Tibial nerve (tissue), 4 donors: ENCODE data around the gene IL37. TPM values are rescaled to one million over a fixed set of nuclear protein-coding genes. Genes with fewer than 3 reads are reported as not detected.

Experiments
- DNase-seq, 2 donors: peaks; one replicate each; pipeline ENCODE4 v3.0.0-alpha.2; 2019; ENCODE audit warnings: low spot score in 2 of 2
- H3K27ac ChIP-seq, 4 donors: fragments of 200-600 bp; sonication (generic) in 3 of 4; one replicate each; pipeline ENCODE4 v1.5.1; 2017 to 2019; ENCODE audit warnings: mild to moderate bottlenecking in 1 of 4
- H3K27me3 ChIP-seq, 2 donors: fragments of 200-600 bp; sonication (generic) in 1 of 2; one replicate each; pipeline versions ENCODE4 v1.5.1 to v1.6.0; 2017 to 2019
- H3K36me3 ChIP-seq, 3 donors: fragments of 200-600 bp; sonication (generic); one replicate each; pipeline ENCODE4 v1.5.1; 2018 to 2019
- H3K4me1 ChIP-seq, 4 donors: fragments of 200-600 bp; sonication (generic) in 3 of 4; one replicate each; pipeline ENCODE4 v1.5.1; 2017 to 2019
- H3K4me3 ChIP-seq, 4 donors: fragments of 200-600 bp; sonication (generic) in 3 of 4; one replicate each; pipeline ENCODE4 v1.5.1; 2017 to 2019; ENCODE audit warnings: mild to moderate bottlenecking in 1 of 4, moderate library complexity in 1 of 4
- H3K9me3 ChIP-seq, 4 donors: fragments of 200-600 bp; sonication (generic) in 3 of 4; one replicate each; pipeline ENCODE4 v1.5.1; 2017 to 2019
- CTCF ChIP-seq, 5 experiments: fragments of 200-600 bp in 3 of 5; fragments of 450-650 bp in 2 of 5; sonication (generic) in 3 of 5; IDR thresholded peaks; one replicate each; pipeline ENCODE4 v1.5.1; 2016 to 2019; ENCODE audit warnings: antibody characterized with exemption in 5 of 5, mild to moderate bottlenecking in 3 of 5, moderate library complexity in 2 of 5
- EP300 ChIP-seq, 2 donors: sonication (generic); formaldehyde crosslinking; IDR thresholded peaks; one replicate each; pipeline ENCODE4 v1.6.1; 2017; ENCODE audit warnings: antibody characterized with exemption in 2 of 2, mild to moderate bottlenecking in 1 of 2
- POLR2A ChIP-seq, 2 donors: fragments of 450-650 bp; IDR thresholded peaks; one replicate each; pipeline ENCODE4 v1.6.1; 2017; ENCODE audit warnings: antibody characterized with exemption in 2 of 2, mild to moderate bottlenecking in 2 of 2, moderate library complexity in 2 of 2
- WGBS, 2 donors: methylation state at CpG; one replicate each; pipeline ENCODE4 v1.1.5; 2018; 5-methylcytosine and 5-hydroxymethylcytosine counted together
- total RNA-seq, 4 donors: library from RNA; depleted of rRNA; stranded (reverse); fragments of >200 nt; gene quantifications; one replicate each; pipeline ENCODE4 v1.1.0, GENCODE V29; 2016

IL37 gene
- total RNA-seq, 4 donors from 2014 or later = not detected

- H3K4me3 ChIP-seq = no peak overlapping the region
- no peaks in the 10 kb centered on the region for H3K36me3 ChIP-seq
- no peak for TF ChIP-seq POLR2A (IDR thresholded peaks at IDR 0.05)
- no peak for TF ChIP-seq EP300 (IDR thresholded peaks at IDR 0.05)
- TF ChIP-seq CTCF (IDR thresholded peaks at IDR 0.05) = no peak
- 67 to 74% methylated on average over 14 of the region's 14 CpGs for WGBS, 2 donors
- H3K27me3 ChIP-seq = no peaks in the 10 kb centered on the region
- DNase-seq = no peak
- no peaks in the 10 kb centered on the region for H3K9me3 ChIP-seq
- H3K27ac ChIP-seq = no peak overlapping the region
- no peaks in the 10 kb centered on the region for H3K4me1 ChIP-seq
These were observed 48.3 kb downstream of the IL37 start for GRCh38 chr2:112959109-112959812.

- 36 to 55% methylated on average over 2 of the region's 2 CpGs for WGBS, 2 donors
- Histone ChIP-seq H3K9me3 (no peaks in the 10 kb centered on the region), H3K4me1 (no peaks in the 10 kb centered on the region), H3K4me3 (no peak overlapping the region), H3K27ac (no peak overlapping the region), H3K27me3 (no peaks in the 10 kb centered on the region), H3K36me3 (no peaks in the 10 kb centered on the region)
- no peak for TF ChIP-seq EP300 (IDR thresholded peaks at IDR 0.05)
- no peak for TF ChIP-seq POLR2A (IDR thresholded peaks at IDR 0.05)
- no peak for TF ChIP-seq CTCF (IDR thresholded peaks at IDR 0.05)
- DNase-seq = no peak
These were observed 49.4 kb downstream of the IL37 start for GRCh38 chr2:112960230-112960825.

GRCh38 chr2:112962308-112963175, 51.6 kb downstream of the IL37 start:
- Histone ChIP-seq H3K27me3 (no peaks in the 10 kb centered on the region), H3K4me1 (no peaks in the 10 kb centered on the region), H3K27ac (no peak overlapping the region), H3K9me3 (no peaks in the 10 kb centered on the region), H3K4me3 (no peak overlapping the region), H3K36me3 (no peaks in the 10 kb centered on the region)
- WGBS, 2 donors = 58 to 76% methylated on average over 3 of the region's 3 CpGs
- DNase-seq = no peak
- TF ChIP-seq POLR2A (IDR thresholded peaks at IDR 0.05) (no peak), CTCF (IDR thresholded peaks at IDR 0.05) (no peak), EP300 (IDR thresholded peaks at IDR 0.05) (no peak)

DNA sequence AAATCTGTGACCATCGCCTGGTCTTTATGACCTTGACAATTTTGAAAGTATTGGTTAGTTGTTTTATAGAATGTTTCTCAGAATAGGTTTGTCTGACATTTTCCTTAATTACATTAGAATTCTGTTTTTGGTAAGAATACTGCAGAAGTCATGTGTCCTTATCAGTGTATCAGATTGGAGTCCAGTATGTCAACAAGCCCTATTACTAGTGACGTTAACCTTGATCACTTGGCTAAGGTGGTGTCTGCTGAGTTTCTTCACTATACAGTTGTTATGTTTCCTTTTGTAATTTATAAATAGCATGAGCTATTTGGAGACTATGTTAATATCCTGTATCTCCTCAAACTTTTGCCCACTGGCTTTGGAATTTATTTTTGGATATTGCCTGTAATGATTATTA, 56.1 kb downstream of the IL37 start:
- no peaks in the 10 kb centered on the region for H3K9me3 ChIP-seq
- no peak overlapping the region for H3K27ac ChIP-seq
- WGBS, 2 donors = 82 to 92% methylated on average over 2 of the region's 2 CpGs
- no peak for TF ChIP-seq CTCF (IDR thresholded peaks at IDR 0.05)
- TF ChIP-seq EP300 (IDR thresholded peaks at IDR 0.05) = no peak
- TF ChIP-seq POLR2A (IDR thresholded peaks at IDR 0.05) = no peak
- no peaks in the 10 kb centered on the region for H3K36me3 ChIP-seq
- no peak overlapping the region for H3K4me3 ChIP-seq
- no peak for DNase-seq
- H3K27me3 ChIP-seq = no peaks in the 10 kb centered on the region
- no peaks in the 10 kb centered on the region for H3K4me1 ChIP-seq

Other genes starting within 250 kb of the IL37 start
- gene NT5DC4, start 190.1 kb upstream of the IL37 start, total RNA-seq = not detected
- not detected for gene CKAP2L, start 146.6 kb upstream of the IL37 start, total RNA-seq
- 1 to 10 TPM in 1 of 4 donors, not detected in 3; 1.1 TPM for gene IL1A, start 126.7 kb upstream of the IL37 start, total RNA-seq
- gene IL1B, start 74.4 kb upstream of the IL37 start, total RNA-seq = 1 to 10 TPM in 1 of 4 donors, under 1 TPM in 2, not detected in 1; 0.22 to 2.7 (median 0.39) TPM
- not detected for gene IL36G, start 66.8 kb downstream of the IL37 start, total RNA-seq
- not detected for gene IL36A, start 94.3 kb downstream of the IL37 start, total RNA-seq
- gene IL36B, start 141.7 kb downstream of the IL37 start, total RNA-seq = not detected
- gene IL36RN, start 148.0 kb downstream of the IL37 start, total RNA-seq = not detected
- gene IL1F10, start 156.8 kb downstream of the IL37 start, total RNA-seq = not detected
- under 1 TPM in 1 of 4 donors, not detected in 3; 0.59 TPM for gene IL1RN, start 216.4 kb downstream of the IL37 start, total RNA-seq